Measurements from ENCODE around the gene GINS2.

Gene GINS2

GRCh38 chr16:85688586-85689284 is at the start of gene GINS2:
Gene GINS2, minus strand, starts transcription at chr16:85688954. Its CDS starts 56 bp downstream, at chr16:85688898.
- peak; percentile 88 for DNase-seq (ENCODE audit: low spot score)
- no peak within 1 kb of the TSS for H3K27ac ChIP-seq
- H3K4me3 ChIP-seq, result peak within 1 kb of the TSS; percentile 69
- no peak for TF ChIP-seq CTCF (IDR thresholded peaks at IDR 0.05)

- no peak for TF ChIP-seq CTCF (IDR thresholded peaks at IDR 0.05)
- no peak for DNase-seq (ENCODE audit: low spot score)
- H3K4me3 ChIP-seq, result no peak overlapping the region
- no peak overlapping the region for H3K27ac ChIP-seq
These were observed 48.2 kb upstream of the GINS2 start for GRCh38 chr16:85736921-85737320.

- no peak for TF ChIP-seq CTCF (IDR thresholded peaks at IDR 0.05)
- DNase-seq (ENCODE audit: low spot score), result no peak
- no peak overlapping the region for H3K27ac ChIP-seq
- no peak overlapping the region for H3K4me3 ChIP-seq
These were observed 47.2 kb upstream of the GINS2 start for GRCh38 chr16:85735946-85736345.

- Histone ChIP-seq H3K4me3 (no peak overlapping the region), H3K27ac (no peak overlapping the region)
- no peak for DNase-seq (ENCODE audit: low spot score)
- TF ChIP-seq CTCF (IDR thresholded peaks at IDR 0.05), result no peak
These were observed 46.5 kb upstream of the GINS2 start for GRCh38 chr16:85735225-85735635.

GRCh38 chr16:85734311-85735017 is 45.7 kb upstream of the GINS2 start:
- Histone ChIP-seq H3K27ac (no peak overlapping the region), H3K4me3 (no peak overlapping the region)
- no peak for TF ChIP-seq CTCF (IDR thresholded peaks at IDR 0.05)
- no peak for DNase-seq (ENCODE audit: low spot score)

- Histone ChIP-seq H3K27ac (no peak overlapping the region), H3K4me3 (no peak overlapping the region)
- no peak for DNase-seq (ENCODE audit: low spot score)
- TF ChIP-seq CTCF (IDR thresholded peaks at IDR 0.05), result no peak
These were observed 45.1 kb upstream of the GINS2 start for GRCh38 chr16:85733839-85734170.
